CD4-positive, alpha-beta T cell treated with Interleukin-6 for 4 hours (primary cell): Measurements from ENCODE around the gene CYP2A7.
A peak's percentile ranks its signal among the peaks of the same experiment; 100 is the strongest.
"Not testable (repeated sequence)": the region's sequence is repeated elsewhere in the genome, so short reads cannot be mapped to it uniquely, and the experiment has no call there.

Source experiments
- DNase-seq: peaks from one replicate; pipeline ENCODE4 v3.0.0-alpha.2; 2020; ENCODE audit warnings: mixed read lengths

CYP2A7 gene

DNA sequence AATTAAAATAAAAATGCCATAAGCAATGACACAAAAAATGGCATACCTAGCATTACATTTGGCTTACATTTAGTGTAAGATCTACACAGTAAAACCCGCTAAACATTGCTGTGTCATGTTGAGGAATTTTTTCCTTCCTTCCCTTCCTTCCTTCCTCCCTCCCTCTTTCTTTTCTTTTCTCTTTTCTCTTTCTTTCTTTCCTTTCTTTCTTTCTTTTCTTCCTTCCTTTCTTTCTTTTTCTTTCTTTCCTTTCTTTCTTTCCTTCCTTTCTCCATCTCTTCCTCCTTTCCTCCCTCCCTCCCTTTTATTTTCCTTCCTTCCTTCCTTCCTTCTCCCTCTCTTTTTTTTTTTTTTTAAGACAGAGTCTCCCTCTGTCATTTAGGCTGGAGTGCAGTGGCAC, 43.6 kb downstream of the CYP2A7 start:
- not testable (repeated sequence) for DNase-seq

DNA sequence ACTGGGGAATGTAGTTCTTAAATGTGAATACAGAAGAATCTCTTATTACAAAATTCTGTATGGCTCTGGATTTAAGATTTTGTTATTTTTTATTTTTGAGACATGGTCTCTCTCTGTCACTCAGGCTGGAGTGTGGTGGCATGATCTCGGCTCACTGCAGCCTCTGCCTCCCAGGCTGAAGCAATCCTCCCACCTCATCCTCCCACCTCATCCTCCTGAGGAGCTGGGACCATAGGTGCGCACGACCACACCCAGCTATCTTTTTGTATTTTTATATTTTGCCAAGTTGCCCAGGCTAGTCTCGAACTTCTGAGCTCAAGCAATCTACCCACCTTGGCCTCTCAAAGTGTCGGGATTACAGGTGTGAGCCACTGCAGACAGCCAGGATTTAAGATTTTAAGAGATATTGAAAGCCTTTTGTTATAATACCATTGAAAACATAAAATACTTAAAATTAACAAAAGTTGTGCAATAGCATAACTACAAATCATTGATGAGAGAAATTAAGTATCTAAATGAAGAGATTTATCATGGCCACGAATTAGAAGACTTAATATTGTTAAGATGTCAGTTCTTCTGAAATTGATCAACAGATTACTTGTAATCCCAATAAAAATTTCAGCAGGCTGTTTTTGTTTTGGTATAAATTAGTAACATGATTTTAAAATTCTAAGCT, 45.1 kb downstream of the CYP2A7 start:
- no peak for DNase-seq

DNA sequence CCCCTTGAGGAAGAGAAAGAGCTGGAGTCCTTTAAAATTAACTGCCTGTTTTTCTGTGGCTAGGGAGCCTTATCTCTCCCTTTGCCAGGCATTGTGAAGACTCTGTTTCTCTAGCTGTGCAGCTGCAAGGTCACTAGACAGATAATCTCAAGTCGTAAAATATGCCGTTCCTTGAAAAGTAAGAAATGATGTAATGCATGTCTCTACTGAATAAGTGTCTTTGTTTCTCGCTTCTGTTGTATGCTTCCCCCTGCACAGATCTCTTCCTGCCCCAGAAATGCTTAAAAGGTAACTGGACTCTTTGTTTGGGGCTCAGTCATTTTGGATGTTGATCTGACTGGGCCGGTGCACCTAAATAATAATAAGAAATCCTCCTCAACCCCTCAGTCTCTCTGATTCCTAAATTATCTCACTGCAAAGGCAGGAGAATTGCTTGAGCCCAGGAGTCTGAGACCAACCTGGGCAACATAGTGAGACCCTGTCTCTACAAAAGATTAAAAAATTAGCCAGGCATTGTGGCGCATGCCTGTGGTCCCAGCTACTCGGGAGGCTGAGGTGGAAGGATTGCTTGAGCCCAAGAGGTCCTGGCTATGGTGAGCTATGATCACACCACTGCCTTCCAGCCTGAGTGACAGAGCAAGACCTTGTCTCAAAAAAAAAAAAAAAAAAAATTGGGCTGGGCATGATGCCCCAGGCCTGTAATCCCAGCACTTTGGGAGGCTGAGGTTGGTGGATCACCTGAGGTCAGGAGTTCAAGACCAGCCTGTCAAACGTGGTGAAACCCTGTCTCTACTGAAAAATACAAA, 48.1 kb downstream of the CYP2A7 start:
- not testable (repeated sequence) for DNase-seq

DNA sequence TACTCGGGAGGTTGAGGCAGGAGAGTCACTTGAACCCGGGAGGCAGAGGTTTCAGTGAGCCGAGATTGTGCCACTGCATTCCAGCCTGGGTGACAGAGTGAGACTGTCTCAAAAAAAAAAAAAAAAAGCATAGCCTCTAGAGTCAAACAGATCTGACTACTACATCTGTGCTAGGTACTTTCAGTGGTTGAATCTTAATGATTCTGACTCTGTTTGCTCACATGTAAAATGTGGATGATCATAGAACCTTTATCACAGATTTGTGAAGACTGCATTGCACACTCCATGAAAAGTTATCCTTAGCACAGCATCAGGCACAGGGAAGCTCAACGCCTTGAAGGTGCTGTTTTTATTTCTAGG, 49.6 kb downstream of the CYP2A7 start:
- not testable (repeated sequence) for DNase-seq

DNA sequence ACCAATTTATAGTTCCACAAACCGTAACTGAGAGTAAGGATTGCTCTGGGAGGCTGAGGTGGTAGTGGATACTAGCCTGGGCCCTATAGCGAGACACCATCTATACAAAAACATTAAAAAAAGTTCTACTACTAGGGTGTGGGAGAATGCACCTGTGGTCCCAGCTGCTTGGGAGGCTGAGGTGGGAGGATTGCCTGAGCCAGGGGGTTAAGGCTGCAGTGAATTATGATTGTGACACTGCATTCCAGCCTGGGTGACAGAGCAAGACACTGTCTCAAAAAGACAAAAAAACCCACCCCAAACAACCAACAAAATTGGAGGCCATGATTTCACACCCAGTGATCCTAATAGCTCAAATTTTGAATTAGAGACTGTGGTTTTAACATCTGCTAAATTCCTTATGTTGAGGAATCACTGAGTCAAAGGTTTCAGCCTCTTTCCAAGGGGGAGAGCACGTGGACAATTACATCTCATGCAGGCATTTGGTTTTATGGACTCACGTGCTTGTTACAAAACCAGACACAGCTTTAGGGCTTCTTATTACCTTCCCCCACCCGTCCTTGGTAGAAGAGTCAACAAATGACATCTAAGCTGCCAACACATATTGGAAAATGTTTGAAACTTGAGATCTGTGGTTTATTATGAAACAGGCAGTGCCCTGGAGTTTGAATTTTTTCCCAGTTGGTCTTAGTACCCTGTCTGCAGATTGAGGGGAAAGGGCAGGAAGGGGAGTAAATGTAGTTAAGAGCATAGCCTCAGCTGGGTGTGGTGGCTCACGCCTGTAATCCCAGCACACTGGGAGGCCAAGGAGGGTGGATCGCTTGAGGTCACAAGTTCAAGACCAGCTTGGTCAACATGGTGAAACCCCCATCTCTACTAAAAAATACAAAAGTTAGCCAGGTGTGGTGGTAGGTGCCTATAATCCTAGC, 50.3 kb downstream of the CYP2A7 start:
- no peak for DNase-seq

DNA sequence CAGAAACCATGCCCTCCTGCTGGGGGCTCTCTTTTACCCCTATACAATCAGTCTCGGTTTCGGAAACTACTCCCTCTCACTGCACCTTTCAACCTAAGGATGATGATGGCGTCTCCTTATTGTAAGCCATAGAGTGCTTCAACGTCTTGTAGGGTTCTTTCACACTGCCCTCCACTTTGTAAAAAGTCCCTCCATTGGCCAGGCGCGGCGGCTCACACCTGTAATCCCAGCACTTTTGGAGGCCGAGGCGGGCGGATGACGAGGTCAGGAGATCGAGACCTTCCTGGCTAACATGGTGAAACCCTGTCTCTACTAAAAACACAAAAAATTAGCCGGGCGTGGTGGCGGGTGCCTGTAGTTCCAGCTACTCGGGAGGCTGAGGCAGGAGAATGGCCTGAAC, 51.3 kb downstream of the CYP2A7 start:
- DNase-seq, result not testable (repeated sequence)

DNA sequence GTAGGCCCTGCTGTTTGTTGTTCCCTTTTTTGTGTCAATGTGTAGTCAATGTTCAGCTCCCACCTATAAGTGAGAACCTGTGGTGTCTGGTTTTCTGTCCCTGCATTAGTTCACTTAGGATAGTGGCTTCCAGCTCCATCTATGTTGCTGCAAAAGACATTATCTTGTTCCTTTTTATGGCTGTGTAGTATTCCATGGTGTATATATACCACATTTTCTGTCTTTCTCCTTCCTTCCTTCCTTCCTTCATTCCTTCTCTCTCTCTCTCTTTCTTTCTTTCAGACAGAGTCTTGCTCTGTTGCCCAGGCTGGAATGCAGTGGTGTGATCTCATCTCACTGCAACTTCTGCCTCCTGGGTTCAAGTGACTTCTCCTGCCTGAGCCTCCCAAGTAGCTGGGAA, 52.8 kb downstream of the CYP2A7 start:
- no peak for DNase-seq

DNA sequence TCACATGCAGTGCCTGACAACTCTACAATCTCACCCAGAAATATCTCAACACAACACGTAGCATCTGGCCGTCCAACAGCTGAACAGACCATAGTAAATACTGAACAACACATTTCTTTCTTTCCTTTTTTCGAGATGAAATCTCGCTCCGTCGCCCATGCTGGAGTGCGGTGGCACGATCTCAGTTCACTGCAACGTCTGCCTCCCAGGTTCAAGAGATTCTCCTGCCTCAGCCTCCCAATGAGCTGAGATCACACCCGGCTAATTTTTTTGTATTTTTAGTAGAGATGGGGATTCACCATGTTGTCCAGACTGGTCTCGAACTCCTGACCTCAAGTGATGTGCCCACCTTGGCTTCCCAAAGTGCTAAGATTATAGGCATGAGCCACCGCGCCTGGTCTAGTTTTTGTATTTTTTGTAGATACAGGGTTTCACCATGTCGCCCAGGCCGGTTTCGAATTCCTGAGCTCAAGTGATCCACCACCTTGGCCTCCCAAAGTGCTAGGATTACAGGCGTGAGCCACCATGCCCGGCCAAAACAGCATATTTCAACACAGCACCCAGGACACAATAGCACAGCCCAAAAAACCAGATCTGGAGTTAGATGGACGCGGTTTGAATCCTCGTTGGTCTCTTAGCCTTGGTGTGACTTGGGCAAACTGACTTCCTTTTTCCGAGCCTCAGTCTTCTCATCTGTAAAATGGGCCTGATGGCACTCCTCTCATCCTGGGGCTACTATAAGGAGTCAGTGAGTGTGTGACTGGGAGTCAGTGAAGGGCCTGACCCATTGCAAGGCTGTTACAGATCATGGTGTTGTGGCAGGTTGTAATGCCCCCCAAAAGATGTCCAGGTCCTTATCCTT, 54.4 kb downstream of the CYP2A7 start:
- DNase-seq, result no peak

DNA sequence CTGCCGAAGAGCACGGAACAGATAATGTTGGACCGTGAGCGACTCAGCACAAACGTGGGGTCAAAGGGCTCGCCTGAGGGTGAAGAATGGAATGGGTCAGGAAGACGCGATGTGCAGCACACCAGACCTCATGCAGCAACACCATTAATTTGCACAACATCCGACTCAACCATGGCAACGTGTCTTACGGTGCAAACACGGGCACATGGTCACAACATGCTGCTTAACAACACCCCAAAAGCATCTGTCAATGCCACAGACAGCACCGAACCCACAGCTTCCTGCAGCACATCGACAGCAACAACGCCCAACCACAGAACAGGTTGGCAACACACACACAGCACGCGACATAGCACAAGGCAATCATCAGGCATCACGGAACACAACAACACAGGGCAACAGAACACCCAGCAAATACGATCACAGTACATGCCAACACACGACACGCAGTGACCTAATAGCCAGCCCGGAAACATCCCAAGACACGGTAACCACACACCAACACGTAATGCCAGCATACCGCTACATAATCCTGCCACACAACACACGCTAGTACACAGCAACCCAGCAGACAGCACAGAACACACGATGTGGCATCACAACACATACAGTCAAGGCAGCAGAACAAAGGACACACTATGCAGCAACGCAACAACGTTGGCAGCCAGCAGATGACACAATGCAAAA, 55.2 kb downstream of the CYP2A7 start:
- DNase-seq, result peak; percentile 71

DNA sequence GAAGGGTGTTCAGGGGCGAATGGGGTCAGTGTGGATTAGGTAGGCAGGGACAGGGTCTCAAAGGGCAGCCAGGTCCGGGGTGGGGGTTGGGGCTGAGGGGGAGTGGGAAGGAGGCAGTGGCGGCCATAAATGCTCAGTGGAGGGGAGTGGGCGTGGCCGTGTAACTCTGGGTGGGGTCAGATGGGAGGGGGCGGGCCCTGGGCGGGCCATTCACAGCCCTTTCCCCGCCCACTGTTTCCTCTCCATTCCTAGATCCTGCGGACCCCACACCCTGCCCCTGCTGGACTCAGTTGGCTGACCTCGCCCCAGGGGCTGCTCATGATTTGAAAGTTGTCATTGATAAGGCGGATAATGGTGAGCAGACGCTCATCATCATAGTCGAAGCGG, 55.7 kb downstream of the CYP2A7 start:
- not testable (repeated sequence) for DNase-seq

DNA sequence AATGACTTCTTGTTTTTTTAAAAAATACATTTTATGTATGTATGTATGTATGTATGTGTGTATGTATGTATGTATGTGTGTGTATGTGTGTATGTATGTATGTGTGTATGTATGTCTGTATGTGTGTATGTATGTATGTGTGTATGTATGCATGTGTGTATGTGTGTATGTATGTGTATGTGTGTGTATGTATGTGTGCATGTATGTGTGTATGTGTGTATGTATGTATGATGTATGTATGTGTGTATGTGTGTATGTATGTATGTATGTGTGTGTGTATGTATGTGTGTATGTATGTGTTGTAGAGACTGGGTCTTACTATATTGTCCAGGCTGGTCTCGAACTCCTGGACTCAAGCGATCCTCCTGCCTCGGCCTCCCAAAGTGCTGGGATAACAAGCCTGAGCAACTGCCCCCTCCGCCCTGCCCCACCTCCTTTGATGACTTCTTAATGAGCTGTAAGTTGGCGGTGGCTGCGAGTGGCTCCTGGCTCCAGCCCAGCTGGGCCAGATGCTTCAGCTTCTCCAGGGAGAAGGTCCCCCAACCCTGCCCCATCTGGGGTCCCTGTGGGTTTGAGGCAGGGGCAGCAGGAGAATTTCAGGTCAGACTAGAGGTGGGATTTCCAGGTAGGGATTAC, 56.5 kb downstream of the CYP2A7 start:
- DNase-seq, result not testable (repeated sequence)
